Coronary artery (tissue), 2 donors: Measurements from ENCODE around the gene MAP3K4.

Experiments
- DNase-seq: peaks from one replicate; pipeline ENCODE4 v3.0.0-alpha.2; 2017; ENCODE audit warnings: low spot score
- H3K27ac ChIP-seq, 2 donors: fragments of 200-600 bp; sonication (generic); one replicate each; pipeline ENCODE4 v1.5.1; 2016 to 2019
- H3K4me3 ChIP-seq: fragments of 200-600 bp; sonication (generic); 2 replicates; pipeline ENCODE4 v1.5.1; 2016; ENCODE audit warnings: mild to moderate bottlenecking, moderate library complexity
- TF ChIP-seq, protein P1 (sequence below): fragments of 200-600 bp; sonication (generic); IDR thresholded peaks from one replicate; pipeline ENCODE4 v1.5.1; 2019; ENCODE audit warnings: antibody characterized with exemption

The MAP3K4 gene

DNA sequence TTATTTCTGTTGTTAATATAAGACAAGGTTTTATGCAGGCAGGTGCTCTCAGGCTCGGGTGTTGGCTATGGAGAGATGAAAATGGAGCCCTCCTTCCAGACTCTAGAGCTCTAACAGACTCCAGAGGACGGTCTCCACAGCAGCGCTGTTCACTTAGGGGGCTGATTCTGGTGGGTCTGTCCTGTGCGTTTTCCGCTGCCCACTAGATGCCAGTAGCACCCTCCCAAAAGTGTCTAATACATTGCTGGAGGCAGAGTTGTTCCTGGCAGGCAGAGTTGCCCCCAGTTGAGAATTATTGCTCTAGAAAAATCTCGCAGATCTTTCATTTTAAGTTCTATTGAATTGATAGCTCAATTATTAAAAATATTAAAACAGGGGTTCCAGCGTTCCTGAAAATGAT, 109.9 kb downstream of the MAP3K4 start:
- TF ChIP-seq, protein P1, sequence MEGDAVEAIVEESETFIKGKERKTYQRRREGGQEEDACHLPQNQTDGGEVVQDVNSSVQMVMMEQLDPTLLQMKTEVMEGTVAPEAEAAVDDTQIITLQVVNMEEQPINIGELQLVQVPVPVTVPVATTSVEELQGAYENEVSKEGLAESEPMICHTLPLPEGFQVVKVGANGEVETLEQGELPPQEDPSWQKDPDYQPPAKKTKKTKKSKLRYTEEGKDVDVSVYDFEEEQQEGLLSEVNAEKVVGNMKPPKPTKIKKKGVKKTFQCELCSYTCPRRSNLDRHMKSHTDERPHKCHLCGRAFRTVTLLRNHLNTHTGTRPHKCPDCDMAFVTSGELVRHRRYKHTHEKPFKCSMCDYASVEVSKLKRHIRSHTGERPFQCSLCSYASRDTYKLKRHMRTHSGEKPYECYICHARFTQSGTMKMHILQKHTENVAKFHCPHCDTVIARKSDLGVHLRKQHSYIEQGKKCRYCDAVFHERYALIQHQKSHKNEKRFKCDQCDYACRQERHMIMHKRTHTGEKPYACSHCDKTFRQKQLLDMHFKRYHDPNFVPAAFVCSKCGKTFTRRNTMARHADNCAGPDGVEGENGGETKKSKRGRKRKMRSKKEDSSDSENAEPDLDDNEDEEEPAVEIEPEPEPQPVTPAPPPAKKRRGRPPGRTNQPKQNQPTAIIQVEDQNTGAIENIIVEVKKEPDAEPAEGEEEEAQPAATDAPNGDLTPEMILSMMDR, result no peak
- DNase-seq, result no peak
- no peak overlapping the region for H3K27ac ChIP-seq
- no peak overlapping the region for H3K4me3 ChIP-seq

GRCh38 chr6:161103475-161103874, 111.9 kb downstream of the MAP3K4 start:
- TF ChIP-seq, protein P1, result no peak
- no peak for DNase-seq
- Histone ChIP-seq H3K4me3 (no peak overlapping the region), H3K27ac (no peak overlapping the region)

DNA sequence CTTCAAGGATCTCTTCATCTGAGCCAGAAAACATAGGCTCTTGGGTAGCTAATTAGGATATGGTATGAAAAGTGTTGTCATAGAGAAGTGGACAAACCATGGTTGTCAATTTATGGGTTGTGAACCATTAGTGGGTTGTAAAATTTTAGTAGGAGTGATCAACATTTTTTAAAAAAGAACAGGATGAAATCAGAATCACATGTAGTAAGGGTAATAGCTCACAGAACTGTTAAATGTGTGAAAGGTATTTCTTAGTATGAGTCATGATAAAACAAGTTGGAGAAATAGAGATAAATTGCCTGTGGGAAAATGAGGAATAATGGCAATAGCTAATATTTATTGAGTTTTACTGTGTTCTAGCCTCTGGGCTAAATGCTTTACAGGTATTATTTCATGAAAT, 113.4 kb downstream of the MAP3K4 start:
- no peak for DNase-seq
- no peak overlapping the region for H3K4me3 ChIP-seq
- no peak overlapping the region for H3K27ac ChIP-seq
- TF ChIP-seq, protein P1, result no peak

DNA sequence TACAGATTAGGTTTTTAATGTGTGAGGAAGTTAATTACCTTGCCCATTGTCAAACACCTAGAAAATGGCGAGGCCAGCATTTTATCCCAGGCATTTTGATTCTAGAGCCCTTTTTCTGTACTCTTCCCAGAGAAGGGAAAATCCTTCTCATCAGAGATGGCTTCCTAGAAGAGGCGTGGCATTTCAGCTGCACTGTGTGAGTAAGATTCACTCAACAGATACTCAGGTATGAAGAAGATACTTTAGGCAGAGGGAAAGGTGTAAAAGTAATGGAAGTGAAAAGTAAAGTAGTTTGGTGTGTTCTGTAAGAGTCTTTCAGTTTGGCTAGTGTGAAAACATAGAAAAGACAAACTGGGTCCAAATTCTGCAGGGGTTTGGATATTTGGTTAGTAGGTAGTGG, 113.8 kb downstream of the MAP3K4 start:
- TF ChIP-seq, protein P1, result no peak
- no peak overlapping the region for H3K4me3 ChIP-seq
- no peak overlapping the region for H3K27ac ChIP-seq
- no peak for DNase-seq

DNA sequence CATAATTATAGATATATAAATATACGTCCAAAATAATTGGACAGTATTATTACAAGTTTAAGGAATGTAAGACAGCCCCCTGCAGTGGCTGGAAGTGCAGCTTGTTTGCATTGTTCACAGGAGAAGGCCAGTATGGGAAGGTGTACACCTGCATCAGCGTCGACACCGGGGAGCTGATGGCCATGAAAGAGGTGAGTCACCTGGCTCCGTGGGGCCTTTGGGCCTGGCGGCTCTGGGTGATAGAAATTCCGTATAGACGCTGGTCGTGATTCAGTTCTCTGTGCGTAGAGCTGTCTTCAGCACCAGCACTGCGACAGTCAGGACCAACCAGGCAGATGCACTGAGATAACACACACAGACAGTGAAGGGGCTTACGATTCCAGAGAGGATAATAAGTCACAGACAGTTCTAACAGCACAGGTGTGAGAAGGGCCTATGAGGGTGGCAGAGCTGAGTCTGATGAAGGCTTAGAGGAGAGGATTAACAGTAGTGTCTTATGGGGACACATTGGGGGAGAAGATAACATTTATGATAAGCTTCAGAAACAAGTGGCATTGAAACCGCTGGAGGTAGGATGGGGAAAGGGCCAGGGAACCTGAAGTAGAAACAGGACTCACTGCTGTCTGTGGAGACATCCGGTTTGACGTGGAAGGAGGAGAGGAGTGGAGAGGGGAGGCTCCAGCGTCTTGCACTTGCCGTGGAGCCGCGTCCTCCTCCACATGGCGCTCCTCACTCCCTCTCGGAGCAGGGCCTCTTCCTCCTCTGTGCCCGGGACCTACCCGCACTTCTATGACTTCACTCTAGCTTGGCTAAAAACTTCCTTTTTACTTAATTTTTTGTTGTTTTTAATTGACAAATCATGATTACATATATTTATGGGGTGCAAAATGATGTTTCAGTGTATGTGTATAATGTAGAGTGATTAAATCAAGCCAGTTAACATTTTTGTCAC, 116.5 kb downstream of the MAP3K4 start:
- DNase-seq, result no peak
- H3K27ac ChIP-seq, result no peak overlapping the region
- no peak overlapping the region for H3K4me3 ChIP-seq
- TF ChIP-seq, protein P1, result no peak

GRCh38 chr6:161108916-161109315, 117.3 kb downstream of the MAP3K4 start:
- DNase-seq, result no peak
- Histone ChIP-seq H3K4me3 (no peak overlapping the region), H3K27ac (no peak overlapping the region)
- TF ChIP-seq, protein P1, result no peak

DNA sequence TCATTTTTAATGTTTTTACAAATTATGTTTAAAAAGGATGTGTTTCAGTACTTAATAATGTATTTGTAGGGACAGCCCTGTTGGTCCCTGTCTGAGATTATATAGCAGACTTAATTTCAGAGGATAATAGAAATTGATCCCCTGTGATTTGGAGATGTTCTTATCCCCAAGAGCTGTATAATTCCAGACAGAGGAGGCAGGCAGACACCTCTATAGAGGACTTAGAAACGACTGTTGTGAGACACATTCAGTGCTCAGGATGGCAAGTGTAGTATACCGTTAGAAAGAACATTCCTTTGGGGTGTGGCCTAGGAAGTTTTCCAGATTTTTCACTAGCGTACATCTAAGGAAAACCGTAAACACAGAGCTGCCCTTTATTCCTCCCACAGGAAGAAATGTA, 117.8 kb downstream of the MAP3K4 start:
- DNase-seq, result no peak
- H3K27ac ChIP-seq, result no peak overlapping the region
- no peak overlapping the region for H3K4me3 ChIP-seq
- TF ChIP-seq, protein P1, result no peak
